Measurements from ENCODE around the gene OPRD1.
"Not testable (repeated sequence)": the region's sequence is repeated elsewhere in the genome, so short reads cannot be mapped to it uniquely, and the experiment has no call there.

Gene OPRD1

GRCh38 chr1:28790377-28791035 lies 21.5 kb upstream of the OPRD1 start:
- DNase-seq (no peak), ATAC-seq (no peak)
- no peaks in the 10 kb centered on the region for H3K9me3 Mint-ChIP-seq
- no peak overlapping the region for H3K27ac Mint-ChIP-seq
- no peak overlapping the region for H3K4me3 Mint-ChIP-seq
- H3K4me1 Mint-ChIP-seq = peaks cover 3% of the 10 kb centered on the region
- H3K27me3 Mint-ChIP-seq = peaks cover 7% of the 10 kb centered on the region

GRCh38 chr1:28791929-28792328 lies 20.0 kb upstream of the OPRD1 start:
- H3K4me1 Mint-ChIP-seq, ATAC-seq, H3K27me3 Mint-ChIP-seq, H3K27ac Mint-ChIP-seq, H3K9me3 Mint-ChIP-seq, DNase-seq, H3K4me3 Mint-ChIP-seq: not testable (repeated sequence)

- Mint-ChIP-seq H3K27ac (no peak overlapping the region), H3K4me1 (no peaks in the 10 kb centered on the region), H3K9me3 (no peaks in the 10 kb centered on the region), H3K27me3 (peaks cover 7% of the 10 kb centered on the region), H3K4me3 (no peak overlapping the region)
- DNase-seq (no peak), ATAC-seq (no peak)
These were observed 19.3 kb upstream of the OPRD1 start for GRCh38 chr1:28792644-28793121.

DNA sequence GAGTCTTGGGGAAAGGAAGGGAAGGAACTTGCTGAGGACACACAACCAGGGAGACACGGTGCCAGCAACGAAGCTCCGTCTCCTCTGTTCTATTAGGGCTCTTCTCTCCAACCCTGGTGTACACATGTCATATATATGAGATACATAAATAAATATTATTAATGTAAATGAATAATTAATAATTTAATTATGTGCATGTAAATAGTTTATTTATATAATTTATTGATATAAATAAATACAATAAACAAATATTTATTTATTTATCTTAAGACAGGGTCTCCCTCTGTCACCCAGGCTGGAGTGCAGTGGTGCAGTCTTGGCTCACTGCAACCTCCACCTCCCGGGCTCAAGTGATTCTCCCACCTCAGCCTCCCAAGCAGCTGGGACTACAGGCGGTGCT lies 17.4 kb upstream of the OPRD1 start:
- not testable (repeated sequence) for H3K27me3 Mint-ChIP-seq, H3K4me3 Mint-ChIP-seq, H3K9me3 Mint-ChIP-seq, ATAC-seq, DNase-seq, H3K4me1 Mint-ChIP-seq, H3K27ac Mint-ChIP-seq

DNA sequence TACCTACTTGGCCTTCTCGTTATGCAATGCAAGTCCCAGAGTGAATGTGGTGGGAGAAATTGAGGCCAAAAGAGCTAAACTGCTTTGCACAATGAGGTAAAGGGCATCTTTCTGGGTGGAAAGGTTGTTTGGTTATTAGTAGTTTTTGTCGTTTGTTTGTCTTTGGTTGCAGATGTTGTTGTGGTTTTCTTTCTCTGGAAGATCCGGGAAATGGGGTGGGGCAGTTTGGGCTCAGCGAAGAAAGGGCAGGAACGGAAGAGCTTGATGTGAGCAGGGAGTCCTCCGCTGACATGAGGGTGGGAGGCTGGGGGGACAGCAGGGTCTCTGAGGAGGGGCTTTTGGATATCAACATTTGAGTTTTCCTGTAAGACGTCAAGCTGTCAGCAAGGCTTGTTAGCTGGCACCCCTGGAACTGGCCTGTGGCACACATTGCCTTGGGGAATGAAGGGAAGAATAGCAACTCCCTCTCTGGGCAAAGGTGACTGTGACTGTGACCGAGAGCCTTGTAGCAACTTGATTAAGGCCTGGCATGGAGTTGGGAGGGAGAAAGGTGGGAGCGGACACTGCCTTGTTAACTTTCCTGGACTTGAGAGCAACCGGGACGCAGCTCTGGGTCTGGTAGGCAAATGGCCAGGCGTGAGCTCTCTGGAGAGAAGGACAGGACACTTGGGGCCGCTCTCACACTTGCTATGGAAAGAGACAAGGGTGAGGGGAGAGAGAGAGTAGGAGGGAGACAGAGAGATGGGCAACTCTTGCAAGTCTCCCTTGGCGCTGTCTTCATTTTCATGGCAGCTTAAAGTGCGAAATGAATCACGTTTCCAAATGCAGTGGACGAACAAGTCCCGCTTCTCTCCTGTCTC lies 15.4 kb upstream of the OPRD1 start:
- Mint-ChIP-seq H3K27ac (no peak overlapping the region), H3K27me3 (no peaks in the 10 kb centered on the region), H3K4me3 (no peak overlapping the region), H3K4me1 (no peaks in the 10 kb centered on the region), H3K9me3 (no peaks in the 10 kb centered on the region)
- DNase-seq (no peak), ATAC-seq (no peak)

GRCh38 chr1:28800324-28800723 lies 11.6 kb upstream of the OPRD1 start:
- no peak for DNase-seq
- Mint-ChIP-seq H3K27ac (no peak overlapping the region), H3K4me1 (no peaks in the 10 kb centered on the region), H3K27me3 (no peaks in the 10 kb centered on the region), H3K9me3 (no peaks in the 10 kb centered on the region), H3K4me3 (no peak overlapping the region)
- no peak for ATAC-seq

GRCh38 chr1:28801461-28801860 lies 10.5 kb upstream of the OPRD1 start:
- no peaks in the 10 kb centered on the region for H3K4me1 Mint-ChIP-seq
- peaks cover 6% of the 10 kb centered on the region for H3K27me3 Mint-ChIP-seq
- ATAC-seq (no peak), DNase-seq (no peak)
- no peak overlapping the region for H3K4me3 Mint-ChIP-seq
- no peaks in the 10 kb centered on the region for H3K9me3 Mint-ChIP-seq
- no peak overlapping the region for H3K27ac Mint-ChIP-seq

DNA sequence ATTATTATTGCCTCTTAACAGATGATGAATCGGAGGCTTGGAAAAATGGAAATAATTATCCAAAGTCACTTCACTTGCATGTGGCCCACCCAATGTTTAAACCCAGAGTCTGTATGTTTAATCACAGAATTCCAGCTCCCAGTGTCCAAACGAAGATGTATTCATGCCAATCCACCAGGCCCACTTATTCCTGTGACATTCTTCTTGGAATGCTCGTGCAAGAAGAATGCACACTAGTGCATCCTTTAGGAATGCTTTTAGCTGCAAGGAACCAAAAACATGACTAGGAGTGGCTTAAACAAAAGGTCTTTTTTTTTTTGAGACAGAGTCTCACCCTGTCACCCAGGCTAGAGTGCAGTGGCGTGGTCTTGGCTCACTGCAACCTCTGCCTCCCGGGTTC lies 8.9 kb upstream of the OPRD1 start:
- no peak overlapping the region for H3K4me3 Mint-ChIP-seq
- no peak overlapping the region for H3K27ac Mint-ChIP-seq
- peaks cover 7% of the 10 kb centered on the region for H3K27me3 Mint-ChIP-seq
- no peak for ATAC-seq
- no peak for DNase-seq
- H3K4me1 Mint-ChIP-seq = no peaks in the 10 kb centered on the region
- no peaks in the 10 kb centered on the region for H3K9me3 Mint-ChIP-seq

DNA sequence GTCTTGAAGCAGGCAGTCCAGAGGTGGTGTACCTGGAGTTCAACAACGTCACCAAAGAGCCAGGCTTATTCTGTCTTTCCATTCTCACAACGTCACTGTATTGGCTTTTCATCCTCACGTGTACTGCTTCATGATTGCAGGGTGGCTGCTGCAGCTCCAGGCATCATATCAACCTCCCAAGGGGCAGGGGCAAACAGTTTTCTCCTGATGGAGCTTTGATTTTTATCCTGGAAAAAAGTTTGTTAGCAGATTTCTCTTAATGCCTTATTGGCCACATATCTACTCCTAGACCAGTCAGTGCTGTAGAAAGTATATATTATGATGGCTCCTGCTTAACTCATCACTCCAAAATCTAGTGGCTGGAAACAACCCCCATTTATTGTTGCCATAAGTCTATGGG lies 8.3 kb upstream of the OPRD1 start:
- H3K27me3 Mint-ChIP-seq = peaks cover 7% of the 10 kb centered on the region
- H3K27ac Mint-ChIP-seq = no peak overlapping the region
- no peaks in the 10 kb centered on the region for H3K4me1 Mint-ChIP-seq
- ATAC-seq (no peak), DNase-seq (no peak)
- no peaks in the 10 kb centered on the region for H3K9me3 Mint-ChIP-seq
- H3K4me3 Mint-ChIP-seq = no peak overlapping the region

DNA sequence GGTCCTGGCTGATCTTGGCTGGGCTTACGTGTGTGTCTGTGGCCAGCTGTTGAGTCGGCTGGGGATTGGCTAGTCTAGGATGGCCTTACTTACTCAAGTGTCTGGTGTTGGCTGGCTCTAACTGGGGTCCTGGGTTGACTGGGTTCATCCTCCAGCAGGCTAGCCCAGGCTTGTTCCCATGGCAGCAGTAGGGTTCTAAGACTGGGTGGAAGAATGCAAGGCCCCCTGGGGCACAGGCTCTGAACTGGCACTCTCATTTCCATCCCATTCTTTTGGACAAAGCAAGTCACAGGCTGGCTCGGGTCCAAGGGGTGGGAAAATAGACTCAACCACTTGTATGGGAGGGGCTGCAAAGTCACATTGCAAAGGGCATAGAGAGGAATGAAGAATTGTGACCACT lies 7.9 kb upstream of the OPRD1 start:
- H3K27ac Mint-ChIP-seq = no peak overlapping the region
- DNase-seq = no peak
- H3K27me3 Mint-ChIP-seq = peaks cover 7% of the 10 kb centered on the region
- no peaks in the 10 kb centered on the region for H3K4me1 Mint-ChIP-seq
- no peak overlapping the region for H3K4me3 Mint-ChIP-seq
- no peaks in the 10 kb centered on the region for H3K9me3 Mint-ChIP-seq
- no peak for ATAC-seq

- H3K4me3 Mint-ChIP-seq = no peak overlapping the region
- H3K4me1 Mint-ChIP-seq = no peaks in the 10 kb centered on the region
- peaks cover 28% of the 10 kb centered on the region for H3K27me3 Mint-ChIP-seq
- peak overlapping the region in 1 of 2 donors; percentile 65 for H3K27ac Mint-ChIP-seq
- ATAC-seq (no peak), DNase-seq (no peak)
- no peaks in the 10 kb centered on the region for H3K9me3 Mint-ChIP-seq
These were observed 4.9 kb upstream of the OPRD1 start for GRCh38 chr1:28807046-28807445.

DNA sequence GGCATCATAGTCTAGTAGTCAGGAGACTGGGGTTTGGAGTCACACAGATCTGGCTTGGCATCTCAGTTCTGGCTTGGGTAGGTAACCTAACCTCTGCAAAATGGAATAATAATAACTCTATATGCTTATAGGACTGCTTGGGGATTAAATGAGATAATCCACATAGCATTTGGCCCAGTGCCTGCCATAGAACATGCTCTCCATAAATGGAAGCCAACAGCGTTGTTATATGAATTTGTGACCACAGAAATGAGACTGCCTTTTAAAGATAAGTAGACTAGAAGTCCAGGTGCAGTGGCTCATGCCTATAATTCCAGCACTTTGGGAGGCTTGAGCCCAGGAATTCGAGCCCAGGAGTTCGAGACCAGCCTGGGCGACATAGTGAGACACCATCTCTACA lies 4.0 kb upstream of the OPRD1 start:
- Mint-ChIP-seq H3K4me1 (peaks cover 5% of the 10 kb centered on the region), H3K27ac (no peak overlapping the region), H3K27me3 (peaks cover 36% of the 10 kb centered on the region), H3K4me3 (no peak overlapping the region), H3K9me3 (no peaks in the 10 kb centered on the region)
- DNase-seq = no peak
- ATAC-seq = no peak

DNA sequence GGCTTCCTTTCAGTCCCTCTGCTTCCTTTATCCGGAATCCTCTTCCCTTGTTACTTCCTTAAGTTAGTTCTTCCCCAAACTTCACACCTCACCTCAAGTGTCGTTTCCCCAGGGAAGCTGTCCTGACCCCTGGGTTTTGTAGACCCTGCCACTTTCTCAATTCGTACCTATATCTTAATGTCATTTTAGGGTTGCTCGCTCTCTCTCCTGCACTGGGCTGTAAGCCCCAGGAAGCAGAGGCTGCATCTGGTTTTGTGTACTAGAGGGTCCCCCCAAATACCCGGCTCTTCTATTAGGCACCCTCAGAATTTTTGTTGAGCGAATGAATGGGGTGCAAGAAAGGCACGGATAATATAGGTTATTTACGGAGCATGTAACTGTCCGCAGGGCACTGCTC lies 603 bp upstream of the OPRD1 start:
- peaks cover 5% of the 10 kb centered on the region for H3K4me1 Mint-ChIP-seq
- H3K27ac Mint-ChIP-seq = no peak overlapping the region
- no peaks in the 10 kb centered on the region for H3K9me3 Mint-ChIP-seq
- ATAC-seq = no peak
- H3K27me3 Mint-ChIP-seq = peaks cover 64% of the 10 kb centered on the region
- no peak overlapping the region for H3K4me3 Mint-ChIP-seq
- DNase-seq = no peak

DNA sequence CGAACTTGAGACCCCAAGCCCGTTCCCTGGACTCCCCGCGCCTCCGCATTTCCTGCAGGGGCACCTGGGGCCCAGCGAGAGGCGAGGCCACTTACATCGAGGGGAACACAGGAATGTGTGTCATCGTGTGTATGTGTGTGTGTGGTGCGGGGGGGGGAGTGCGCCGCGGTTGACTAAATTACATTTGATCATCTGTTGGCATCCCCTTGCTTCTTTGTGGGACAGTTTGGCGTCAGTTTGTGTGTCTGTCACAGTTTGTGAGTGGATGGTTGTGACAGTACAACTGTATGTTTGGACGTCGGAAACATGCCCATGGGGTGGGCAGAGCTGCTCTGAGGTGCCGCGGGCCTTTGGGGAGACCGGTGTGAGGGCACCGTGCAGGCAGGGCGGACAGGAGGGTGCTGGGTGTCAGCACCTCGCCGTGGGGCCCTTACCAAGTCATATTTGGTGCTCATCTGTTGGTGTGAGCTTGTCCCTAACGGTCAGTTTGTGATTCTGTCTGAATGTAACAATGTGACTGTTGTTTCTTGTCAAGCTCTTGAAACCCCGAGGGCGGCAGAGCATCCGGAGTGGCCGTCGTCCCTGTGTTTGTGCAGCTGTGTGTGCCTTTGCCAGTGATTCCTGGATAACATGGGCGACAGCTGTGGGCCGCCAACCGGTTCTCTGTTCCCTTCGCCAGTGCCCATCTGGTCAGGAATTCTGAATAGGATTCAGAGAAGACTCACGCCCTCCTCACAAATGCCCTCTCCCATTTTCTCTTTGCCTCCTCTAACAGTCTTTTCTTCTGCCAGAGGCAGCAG lies 899 bp downstream of the OPRD1 start:
- Mint-ChIP-seq H3K27me3 (peaks cover 74% of the 10 kb centered on the region), H3K9me3 (no peaks in the 10 kb centered on the region), H3K4me3 (peak overlapping the region in 1 of 2 donors; percentile 14), H3K4me1 (peaks cover 5% of the 10 kb centered on the region), H3K27ac (no peak overlapping the region)
- DNase-seq = no peak
- ATAC-seq = no peak

DNA sequence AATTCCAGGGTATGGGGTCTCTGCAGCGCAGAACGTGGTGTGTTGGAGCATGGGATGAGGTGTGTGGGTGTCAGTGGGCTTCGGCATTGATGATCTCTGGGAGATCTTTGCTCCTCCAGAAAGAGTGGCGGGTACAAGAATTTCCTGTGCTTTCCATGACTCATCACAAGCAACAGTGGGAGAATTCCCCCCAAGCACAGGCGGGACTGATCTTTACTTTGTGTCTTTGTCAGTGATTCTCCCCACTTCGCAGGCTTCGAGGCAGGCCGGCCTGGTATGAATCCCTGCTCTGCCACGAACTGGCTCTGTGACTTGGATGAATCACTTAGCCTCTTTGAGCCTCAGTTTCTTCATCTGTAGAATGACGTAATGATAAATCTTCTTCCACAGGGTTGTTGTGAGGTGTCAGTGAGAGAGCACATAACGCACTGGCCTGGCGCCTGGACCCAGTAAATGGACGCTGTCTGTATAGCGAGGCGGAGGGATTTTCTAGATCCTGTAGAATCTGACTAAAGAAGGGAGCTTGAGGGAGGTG lies 2.0 kb downstream of the OPRD1 start:
- Mint-ChIP-seq H3K27ac (peak overlapping the region in 1 of 2 donors; percentile 16), H3K9me3 (no peaks in the 10 kb centered on the region), H3K4me3 (no peak overlapping the region), H3K4me1 (peaks cover 5% of the 10 kb centered on the region), H3K27me3 (peaks cover 85% of the 10 kb centered on the region)
- DNase-seq (no peak), ATAC-seq (no peak)

Measured in stimulated activated naive CD8-positive, alpha-beta T cell treated with anti-CD3 and anti-CD28 coated beads, Interleukin-15, amount 100 ng/mL, for 72 hours (primary cell).